K562 (cell line): Measurements from ENCODE around the gene GYS1. TPM values are rescaled to one million over a fixed set of nuclear protein-coding genes. Genes with fewer than 3 reads are reported as not detected.

Source experiments
- BHLHE40 ChIP-seq: IDR thresholded peaks from 2 replicates; pipeline ENCODE4 v1.6.1; 2011; ENCODE audit warnings: low read length, improper control_type of control experiment
- CBFA2T3 ChIP-seq: fragments of 450-650 bp; IDR thresholded peaks from 2 replicates; pipeline ENCODE4 v1.6.1; 2017
- CBX8 ChIP-seq: fragments of 200-600 bp; sonication (generic); IDR thresholded peaks from 2 replicates; pipeline ENCODE4 v1.6.1; 2012; ENCODE audit warnings: borderline replicate concordance, mixed run types, low read depth, mild to moderate bottlenecking, moderate library complexity, mixed read lengths, low read length, control low read depth, inconsistent platforms; ENCODE audit not compliant: poor library complexity, severe bottlenecking; ENCODE audit errors: extremely low read depth
- EWSR1 ChIP-seq: fragments of 450-650 bp; IDR thresholded peaks from 2 replicates; pipeline ENCODE4 v1.6.1; 2018; ENCODE audit warnings: borderline replicate concordance, mild to moderate bottlenecking, low read depth, moderate library complexity; ENCODE audit not compliant: partially characterized antibody
- GABPA ChIP-seq: fragments of 200-800 bp; sonication (Bioruptor generic); conservative IDR thresholded peaks from 2 replicates; pipeline ENCODE4 v1.6.1; 2016; ENCODE audit warnings: low read depth, missing genetic modification characterization, missing compliant biosample characterization
- HCFC1 ChIP-seq: IDR thresholded peaks from 2 replicates; pipeline ENCODE4 v1.6.1; 2012; ENCODE audit warnings: low read depth, low read length, improper control_type of control experiment
- KLF16 ChIP-seq: IDR thresholded peaks from 2 replicates; pipeline ENCODE4 v1.6.1; 2016; ENCODE audit warnings: antibody characterized with exemption
- MCM7 ChIP-seq, 2 experiments: fragments of 450-650 bp; IDR thresholded peaks; 2 replicates each; pipeline ENCODE4 v1.6.1; 2016 to 2018
- PHF21A ChIP-seq: fragments of 450-650 bp; IDR thresholded peaks from 2 replicates; pipeline ENCODE4 v1.6.1; 2017; ENCODE audit warnings: low read depth, borderline replicate concordance
- POLR2AphosphoS5 ChIP-seq: IDR thresholded peaks from 2 replicates; pipeline ENCODE4 v1.6.1; 2011; ENCODE audit warnings: mild to moderate bottlenecking, low read depth, low read length, moderate library complexity; ENCODE audit not compliant: control insufficient read depth, insufficient read depth
- RFX1 ChIP-seq: fragments of 450-650 bp; IDR thresholded peaks from 2 replicates; pipeline ENCODE4 v1.6.1; 2016; ENCODE audit warnings: mild to moderate bottlenecking, moderate library complexity
- TAF7 ChIP-seq: fragments of 450-650 bp; IDR thresholded peaks from 2 replicates; pipeline ENCODE4 v1.6.1; 2016; ENCODE audit warnings: missing genetic modification characterization, missing compliant biosample characterization
- polyA plus RNA-seq, 8 experiments: library from polyadenylated mRNA; depleted of rRNA in 4 of 8; stranded (reverse) in 5 of 8; unstranded in 3 of 8; fragments of >200 nt; fragmentation: Nextera tagmentation in 2 of 8; fragmentation: Illumina TruSeq in 1 of 8; extraction: Ambion mirVana in 2 of 8; extraction: Trizol in 1 of 8; gene quantifications; 2 replicates each; pipeline versions ENCODE4 v1.2.1 to v1.2.3, GENCODE V29; 2011 to 2014; ENCODE audit warnings: inconsistent platforms in 1 of 8, missing spikeins in 1 of 8
- total RNA-seq, 7 experiments: library from RNA; depleted of rRNA in 6 of 7; stranded (reverse); fragments of >200 nt in 6 of 7; fragmentation: Illumina TruSeq in 2 of 7; extraction: Trizol in 2 of 7; gene quantifications; 2 replicates each; pipeline versions ENCODE4 v1.2.1 to v1.2.3, GENCODE V29; 2011 to 2021; ENCODE audit warnings: low replicate concordance in 1 of 7
- TF ChIP-seq, protein P1 (sequence below), 2 experiments: fragments of 450-650 bp in 1 of 2; sonication (generic) in 1 of 2; formaldehyde crosslinking in 1 of 2; IDR thresholded peaks; 2 replicates each; pipeline versions ENCODE4 v1.7.1 to v1.9.0; 2016 to 2022; ENCODE audit warnings: inconsistent platforms in 1 of 2, mild to moderate bottlenecking in 1 of 2, missing genetic modification reagents in 1 of 2
- TF ChIP-seq, protein P2 (sequence below): fragments of 450-650 bp; formaldehyde crosslinking; IDR thresholded peaks from 2 replicates; pipeline ENCODE4 v1.4.0; 2020; ENCODE audit warnings: mild to moderate bottlenecking
- TF ChIP-seq, protein P3 (sequence below), 2 experiments: fragments of 450-650 bp in 1 of 2; IDR thresholded peaks; 2 replicates each; pipeline ENCODE4 v1.6.1; 2011 to 2017; ENCODE audit warnings: low read depth in 2 of 2, antibody characterized with exemption in 1 of 2, borderline replicate concordance in 1 of 2, low read length in 1 of 2, mild to moderate bottlenecking in 1 of 2, mixed read lengths in 1 of 2; ENCODE audit not compliant: control insufficient read depth in 1 of 2

Gene GYS1
- total and polyA plus RNA-seq, 9 of the 15 experiments (the other 6 are each of a cell fraction or from before 2014, with no cell fraction given), result 1.9 to 31.1 (median 15.2) TPM

DNA sequence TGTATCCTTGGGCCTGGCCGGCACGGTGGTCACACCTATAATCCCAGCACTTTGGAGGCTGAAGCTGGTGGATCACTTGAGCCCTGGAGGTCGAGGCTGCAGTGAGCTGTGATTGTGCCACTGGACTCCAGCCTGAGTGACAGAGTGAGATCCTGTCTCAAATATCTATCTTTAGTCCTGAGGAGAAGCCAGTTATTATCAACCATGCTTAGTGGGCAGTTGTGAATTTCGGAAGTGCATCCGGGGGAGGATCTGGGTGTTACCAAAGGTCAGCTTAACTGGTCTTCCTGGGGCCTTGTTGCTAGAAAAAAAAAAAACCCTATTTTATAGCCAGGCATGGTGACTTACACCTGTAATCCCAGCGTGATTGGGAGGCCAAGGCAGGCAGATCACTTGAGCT lies 50.0 kb downstream of the GYS1 start (continued):
- TF ChIP-seq, protein P1, sequence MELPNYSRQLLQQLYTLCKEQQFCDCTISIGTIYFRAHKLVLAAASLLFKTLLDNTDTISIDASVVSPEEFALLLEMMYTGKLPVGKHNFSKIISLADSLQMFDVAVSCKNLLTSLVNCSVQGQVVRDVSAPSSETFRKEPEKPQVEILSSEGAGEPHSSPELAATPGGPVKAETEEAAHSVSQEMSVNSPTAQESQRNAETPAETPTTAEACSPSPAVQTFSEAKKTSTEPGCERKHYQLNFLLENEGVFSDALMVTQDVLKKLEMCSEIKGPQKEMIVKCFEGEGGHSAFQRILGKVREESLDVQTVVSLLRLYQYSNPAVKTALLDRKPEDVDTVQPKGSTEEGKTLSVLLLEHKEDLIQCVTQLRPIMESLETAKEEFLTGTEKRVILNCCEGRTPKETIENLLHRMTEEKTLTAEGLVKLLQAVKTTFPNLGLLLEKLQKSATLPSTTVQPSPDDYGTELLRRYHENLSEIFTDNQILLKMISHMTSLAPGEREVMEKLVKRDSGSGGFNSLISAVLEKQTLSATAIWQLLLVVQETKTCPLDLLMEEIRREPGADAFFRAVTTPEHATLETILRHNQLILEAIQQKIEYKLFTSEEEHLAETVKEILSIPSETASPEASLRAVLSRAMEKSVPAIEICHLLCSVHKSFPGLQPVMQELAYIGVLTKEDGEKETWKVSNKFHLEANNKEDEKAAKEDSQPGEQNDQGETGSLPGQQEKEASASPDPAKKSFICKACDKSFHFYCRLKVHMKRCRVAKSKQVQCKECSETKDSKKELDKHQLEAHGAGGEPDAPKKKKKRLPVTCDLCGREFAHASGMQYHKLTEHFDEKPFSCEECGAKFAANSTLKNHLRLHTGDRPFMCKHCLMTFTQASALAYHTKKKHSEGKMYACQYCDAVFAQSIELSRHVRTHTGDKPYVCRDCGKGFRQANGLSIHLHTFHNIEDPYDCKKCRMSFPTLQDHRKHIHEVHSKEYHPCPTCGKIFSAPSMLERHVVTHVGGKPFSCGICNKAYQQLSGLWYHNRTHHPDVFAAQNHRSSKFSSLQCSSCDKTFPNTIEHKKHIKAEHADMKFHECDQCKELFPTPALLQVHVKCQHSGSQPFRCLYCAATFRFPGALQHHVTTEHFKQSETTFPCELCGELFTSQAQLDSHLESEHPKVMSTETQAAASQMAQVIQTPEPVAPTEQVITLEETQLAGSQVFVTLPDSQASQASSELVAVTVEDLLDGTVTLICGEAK (IDR thresholded peaks at IDR 0.05), result 0 out of 2 replicates have a peak, but pooled peaks have one; percentile 39
- TF ChIP-seq, protein P1 (CRISPR knock-in tag; IDR thresholded peaks at IDR 0.05), result no peak
- no peak for TF ChIP-seq POLR2AphosphoS5
- TF ChIP-seq KLF16, result peak; percentile 45; the same call in 1 of the 2 replicates
- TF ChIP-seq RFX1, result no peak
- no peak for TF ChIP-seq TAF7 (tag)
- TF ChIP-seq BHLHE40, result no peak
- TF ChIP-seq CBX8, result no peak
- no peak for TF ChIP-seq EWSR1
- peak; percentile 32 for TF ChIP-seq CBFA2T3
- no peak for TF ChIP-seq HCFC1
- TF ChIP-seq GABPA (tag), result peak; percentile 64
- TF ChIP-seq PHF21A, result no peak
- TF ChIP-seq, protein P2, sequence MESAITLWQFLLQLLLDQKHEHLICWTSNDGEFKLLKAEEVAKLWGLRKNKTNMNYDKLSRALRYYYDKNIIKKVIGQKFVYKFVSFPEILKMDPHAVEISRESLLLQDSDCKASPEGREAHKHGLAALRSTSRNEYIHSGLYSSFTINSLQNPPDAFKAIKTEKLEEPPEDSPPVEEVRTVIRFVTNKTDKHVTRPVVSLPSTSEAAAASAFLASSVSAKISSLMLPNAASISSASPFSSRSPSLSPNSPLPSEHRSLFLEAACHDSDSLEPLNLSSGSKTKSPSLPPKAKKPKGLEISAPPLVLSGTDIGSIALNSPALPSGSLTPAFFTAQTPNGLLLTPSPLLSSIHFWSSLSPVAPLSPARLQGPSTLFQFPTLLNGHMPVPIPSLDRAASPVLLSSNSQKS (CRISPR knock-in tag), result no peak
- TF ChIP-seq, protein P3, sequence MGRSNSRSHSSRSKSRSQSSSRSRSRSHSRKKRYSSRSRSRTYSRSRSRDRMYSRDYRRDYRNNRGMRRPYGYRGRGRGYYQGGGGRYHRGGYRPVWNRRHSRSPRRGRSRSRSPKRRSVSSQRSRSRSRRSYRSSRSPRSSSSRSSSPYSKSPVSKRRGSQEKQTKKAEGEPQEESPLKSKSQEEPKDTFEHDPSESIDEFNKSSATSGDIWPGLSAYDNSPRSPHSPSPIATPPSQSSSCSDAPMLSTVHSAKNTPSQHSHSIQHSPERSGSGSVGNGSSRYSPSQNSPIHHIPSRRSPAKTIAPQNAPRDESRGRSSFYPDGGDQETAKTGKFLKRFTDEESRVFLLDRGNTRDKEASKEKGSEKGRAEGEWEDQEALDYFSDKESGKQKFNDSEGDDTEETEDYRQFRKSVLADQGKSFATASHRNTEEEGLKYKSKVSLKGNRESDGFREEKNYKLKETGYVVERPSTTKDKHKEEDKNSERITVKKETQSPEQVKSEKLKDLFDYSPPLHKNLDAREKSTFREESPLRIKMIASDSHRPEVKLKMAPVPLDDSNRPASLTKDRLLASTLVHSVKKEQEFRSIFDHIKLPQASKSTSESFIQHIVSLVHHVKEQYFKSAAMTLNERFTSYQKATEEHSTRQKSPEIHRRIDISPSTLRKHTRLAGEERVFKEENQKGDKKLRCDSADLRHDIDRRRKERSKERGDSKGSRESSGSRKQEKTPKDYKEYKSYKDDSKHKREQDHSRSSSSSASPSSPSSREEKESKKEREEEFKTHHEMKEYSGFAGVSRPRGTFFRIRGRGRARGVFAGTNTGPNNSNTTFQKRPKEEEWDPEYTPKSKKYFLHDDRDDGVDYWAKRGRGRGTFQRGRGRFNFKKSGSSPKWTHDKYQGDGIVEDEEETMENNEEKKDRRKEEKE (IDR thresholded peaks at IDR 0.05; ENCODE audit: borderline replicate concordance in 1 of 2, control insufficient read depth in 1 of 2, low read depth in 2 of 2, low read length in 1 of 2), result no peak
- TF ChIP-seq MCM7 (IDR thresholded peaks at IDR 0.05), result no peak
